HEK293 (cell line): ENCODE results near the gene ACTL6A.

Source experiments
- CTCF ChIA-PET: fragments of 350-600 bp; formaldehyde crosslinking; extraction: SDS; loops from one replicate; lab custom pipeline; 2021; ENCODE audit warnings: antibody characterized with exemption; lab: Yijun Ruan, JAX
- POLR2A ChIA-PET: fragments of 300-600 bp; formaldehyde crosslinking; extraction: SDS; loops from one replicate; lab custom pipeline; 2020; ENCODE audit warnings: antibody characterized with exemption, inconsistent platforms; lab: Yijun Ruan, JAX
- H3K27ac ChIP-seq: fragments of 200-500 bp; sonication (Bioruptor generic); 2 replicates; pipeline ENCODE4 v1.5.1; 2014; ENCODE audit warnings: low read depth, low read length, control low read depth, inconsistent platforms; ENCODE audit errors: extremely low read depth
- H3K36me3 ChIP-seq, 2 experiments: fragments of 200-500 bp in 1 of 2; sonication (Bioruptor generic) in 1 of 2; 1 replicate in 1 of 2; 2 replicates in 1 of 2; pipeline ENCODE4 v1.5.1; 2014 to 2017; ENCODE audit warnings: inconsistent platforms in 2 of 2, low read length in 2 of 2; ENCODE audit not compliant: control insufficient read depth in 2 of 2, insufficient read depth in 1 of 2
- H3K4me1 ChIP-seq: fragments of 200-500 bp; sonication (Bioruptor generic); 2 replicates; pipeline ENCODE4 v1.5.1; 2014; ENCODE audit warnings: mild to moderate bottlenecking, low read length, inconsistent platforms; ENCODE audit not compliant: control insufficient read depth, insufficient read depth
- H3K4me3 ChIP-seq: 2 replicates; pipeline ENCODE4 v1.5.1; 2011; ENCODE audit warnings: low read depth, mild to moderate bottlenecking, control low read depth, low read length, moderate library complexity
- H3K9me3 ChIP-seq: fragments of 200-500 bp; sonication (Bioruptor generic); 2 replicates; pipeline ENCODE4 v1.5.1; 2014; ENCODE audit warnings: low read depth, low read length, inconsistent platforms; ENCODE audit not compliant: control insufficient read depth, insufficient read depth
- AEBP2 ChIP-seq: fragments of 450-650 bp; formaldehyde crosslinking; IDR thresholded peaks from 2 replicates; pipeline ENCODE4 v1.5.1; 2016; ENCODE audit warnings: missing biosample characterization, missing genetic modification characterization, borderline replicate concordance
- EGR2 ChIP-seq: fragments of 450-650 bp; formaldehyde crosslinking; IDR thresholded peaks from 2 replicates; pipeline ENCODE4 v1.5.1; 2016; ENCODE audit warnings: low read depth, missing biosample characterization, missing genetic modification characterization
- KLF16 ChIP-seq: fragments of 450-650 bp; formaldehyde crosslinking; IDR thresholded peaks from 2 replicates; pipeline ENCODE4 v1.5.1; 2017; ENCODE audit warnings: missing biosample characterization, missing genetic modification characterization
- PRDM2 ChIP-seq: fragments of 450-650 bp; formaldehyde crosslinking; IDR thresholded peaks from 2 replicates; pipeline ENCODE4 v1.5.1; 2016; ENCODE audit warnings: missing biosample characterization, missing genetic modification characterization, borderline replicate concordance
- SCRT2 ChIP-seq: fragments of 450-650 bp; formaldehyde crosslinking; IDR thresholded peaks from 2 replicates; pipeline ENCODE4 v1.5.1; 2016; ENCODE audit warnings: missing biosample characterization, missing genetic modification characterization
- WT1 ChIP-seq: fragments of 450-650 bp; formaldehyde crosslinking; IDR thresholded peaks from 2 replicates; pipeline ENCODE4 v1.5.1; 2016; ENCODE audit warnings: missing biosample characterization, missing genetic modification characterization
- ZBTB20 ChIP-seq: fragments of 450-650 bp; formaldehyde crosslinking; IDR thresholded peaks from 2 replicates; pipeline ENCODE4 v1.5.1; 2016; ENCODE audit warnings: missing biosample characterization, missing genetic modification characterization
- ZBTB49 ChIP-seq: fragments of 450-650 bp; formaldehyde crosslinking; IDR thresholded peaks from 2 replicates; pipeline ENCODE4 v1.5.1; 2016; ENCODE audit warnings: missing biosample characterization, missing genetic modification characterization, low read depth
- ZBTB7A ChIP-seq: fragments of 450-650 bp; formaldehyde crosslinking; IDR thresholded peaks from 2 replicates; pipeline ENCODE4 v1.5.1; 2016; ENCODE audit warnings: low read depth, missing biosample characterization, missing genetic modification characterization
- ZFP37 ChIP-seq: fragments of 450-650 bp; formaldehyde crosslinking; IDR thresholded peaks from 2 replicates; pipeline ENCODE4 v1.5.1; 2016; ENCODE audit warnings: missing biosample characterization, missing genetic modification characterization
- ZNF174 ChIP-seq: fragments of 450-650 bp; formaldehyde crosslinking; IDR thresholded peaks from 2 replicates; pipeline ENCODE4 v1.5.0; 2017; ENCODE audit warnings: missing biosample characterization, mild to moderate bottlenecking, missing genetic modification characterization
- ZNF274 ChIP-seq, 2 experiments: fragments of 200-500 bp in 1 of 2; fragments of 450-650 bp in 1 of 2; sonication (Bioruptor generic) in 1 of 2; formaldehyde crosslinking in 1 of 2; IDR thresholded peaks; 2 replicates each; pipeline versions ENCODE4 v1.5.1 to v1.6.1; 2014 to 2016; ENCODE audit warnings: borderline replicate concordance in 1 of 2, inconsistent platforms in 1 of 2, low read length in 1 of 2, missing biosample characterization in 1 of 2, missing genetic modification characterization in 1 of 2
- ZNF513 ChIP-seq: fragments of 450-650 bp; IDR thresholded peaks from 2 replicates; pipeline ENCODE4 v1.5.1; 2018; ENCODE audit warnings: missing biosample characterization, missing genetic modification characterization
- ZNF600 ChIP-seq: fragments of 450-650 bp; formaldehyde crosslinking; IDR thresholded peaks from 2 replicates; pipeline ENCODE4 v1.5.1; 2016; ENCODE audit warnings: missing biosample characterization, missing genetic modification characterization
- ZNF610 ChIP-seq: fragments of 450-650 bp; formaldehyde crosslinking; IDR thresholded peaks from 2 replicates; pipeline ENCODE4 v1.5.1; 2016; ENCODE audit warnings: missing biosample characterization, missing genetic modification characterization, borderline replicate concordance
- ZNF626 ChIP-seq: fragments of 450-650 bp; sonication (Bioruptor Pico); formaldehyde crosslinking; IDR thresholded peaks from 2 replicates; pipeline ENCODE4 v1.5.1; 2018; ENCODE audit warnings: missing biosample characterization, missing genetic modification characterization, inconsistent platforms
- ZNF639 ChIP-seq: fragments of 450-650 bp; formaldehyde crosslinking; IDR thresholded peaks from 2 replicates; pipeline ENCODE4 v1.5.1; 2016; ENCODE audit warnings: missing biosample characterization, missing genetic modification characterization
- ZNF654 ChIP-seq: fragments of 450-650 bp; formaldehyde crosslinking; IDR thresholded peaks from 2 replicates; pipeline ENCODE4 v1.5.1; 2016; ENCODE audit warnings: low read depth, missing biosample characterization, missing genetic modification characterization
- ZNF692 ChIP-seq: fragments of 450-650 bp; formaldehyde crosslinking; IDR thresholded peaks from 2 replicates; pipeline ENCODE4 v1.5.1; 2016; ENCODE audit warnings: missing biosample characterization, missing genetic modification characterization

ACTL6A gene

GRCh38 chr3:179590669-179591068 lies 27.9 kb downstream of the ACTL6A start:
- no peaks in the 10 kb centered on the region for H3K9me3 ChIP-seq
- H3K36me3 ChIP-seq = peaks cover 34 to 97% of the 10 kb centered on the region in 2 experiments
- CTCF ChIA-PET = no interaction called here
- H3K27ac ChIP-seq = no peak overlapping the region
- POLR2A ChIA-PET = no interaction called here
- no peaks in the 10 kb centered on the region for H3K4me1 ChIP-seq
- H3K4me3 ChIP-seq = no peak overlapping the region
- TF ChIP-seq ZNF692 (tag by site-specific recombination) (no peak), ZNF654 (tag by site-specific recombination) (no peak), EGR2 (tag by site-specific recombination) (no peak), ZBTB49 (tag by site-specific recombination) (no peak), ZBTB7A (tag by site-specific recombination) (no peak), KLF16 (tag by site-specific recombination) (no peak), WT1 (tag by site-specific recombination) (no peak), ZFP37 (tag by site-specific recombination) (no peak), ZNF610 (tag by site-specific recombination) (no peak), ZNF626 (tag by site-specific recombination) (no peak), SCRT2 (tag by site-specific recombination) (no peak), PRDM2 (tag by site-specific recombination) (no peak)

- Histone ChIP-seq H3K4me1 (no peaks in the 10 kb centered on the region), H3K4me3 (no peak overlapping the region), H3K36me3 (peaks cover 34 to 95% of the 10 kb centered on the region in 2 experiments), H3K9me3 (no peaks in the 10 kb centered on the region), H3K27ac (no peak overlapping the region)
- ChIA-PET POLR2A (no interaction called here), CTCF (no interaction called here)
- TF ChIP-seq ZNF639 (tag by site-specific recombination) (no peak), ZNF274 (IDR thresholded peaks at IDR 0.05; ENCODE audit: low read length) (no peak), ZNF274 (tag by site-specific recombination; IDR thresholded peaks at IDR 0.05; ENCODE audit: borderline replicate concordance) (no peak), ZNF513 (no peak), ZNF600 (tag by site-specific recombination) (no peak), ZNF174 (tag by site-specific recombination) (no peak), ZBTB20 (tag by site-specific recombination) (no peak), AEBP2 (tag by site-specific recombination) (no peak)
Measured at GRCh38 chr3:179591313-179591712, 28.6 kb downstream of the ACTL6A start.
